ENCODE data around the gene CA11. TPM values are rescaled to one million over a fixed set of nuclear protein-coding genes. Genes with fewer than 3 reads are reported as not detected.

The CA11 gene
- total and polyA plus RNA-seq, 2 of the 8 experiments (the other 6 are each of a cell fraction or from before 2014, with no cell fraction given): 51.7 to 71.4 TPM

DNA sequence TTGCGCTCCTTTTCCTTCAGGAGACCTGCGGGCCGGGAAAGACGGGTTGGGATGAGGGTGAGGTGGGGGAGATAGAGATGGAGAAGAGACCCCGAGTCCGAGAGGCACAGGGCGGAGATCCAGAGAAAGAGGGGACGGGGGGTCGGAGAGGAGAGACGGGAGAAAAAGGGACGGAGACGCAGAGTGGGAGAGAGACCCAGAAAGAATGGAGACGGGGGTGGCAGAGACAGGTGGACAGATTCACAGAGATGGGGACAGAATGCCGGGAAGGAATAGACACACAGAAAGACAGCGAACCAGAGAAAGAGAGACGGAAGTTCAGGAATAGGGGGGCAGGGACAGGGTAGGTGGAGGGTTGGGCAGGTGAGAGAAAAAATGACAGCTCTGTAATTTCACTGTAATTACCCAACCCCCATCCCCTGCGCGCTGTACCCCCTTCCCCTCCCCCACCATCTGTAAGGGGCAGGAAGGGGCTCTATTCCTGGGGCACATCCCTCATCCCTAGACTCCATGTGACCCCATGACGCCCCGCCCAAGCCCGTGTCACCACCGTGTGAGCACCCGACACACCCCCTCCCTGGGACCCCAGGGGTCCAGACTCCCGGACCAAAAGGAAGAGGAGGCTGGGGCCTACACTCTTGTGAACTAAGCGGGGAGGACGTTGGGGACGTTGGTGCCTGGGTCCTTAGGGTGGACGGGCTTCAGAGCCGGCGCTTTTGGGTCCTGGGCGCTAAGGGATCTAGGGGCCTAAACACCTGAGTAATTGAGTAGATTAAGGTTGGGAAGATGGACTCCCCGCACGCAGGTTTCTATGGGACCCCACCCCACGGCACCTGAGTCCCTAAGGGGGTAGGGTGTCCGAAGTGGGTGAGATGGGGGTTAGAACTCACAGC is 9.8 kb downstream of the CA11 start:
- no peaks in the 10 kb centered on the region for H3K79me1 ChIP-seq (ENCODE audit: low read depth, low read length)
- no peak overlapping the region; the same call in 1 of the 2 replicates for H4K8ac ChIP-seq (ENCODE audit: extremely low read depth, insufficient read depth, low read length)
- no peak overlapping the region for H2AK5ac ChIP-seq (ENCODE audit: low read depth, low read length)
- H3K4me3 ChIP-seq (ENCODE audit: extremely low read depth in 1 of 4, insufficient read depth in 2 of 4, low read depth in 3 of 4, low read length in 4 of 4): peak overlapping the region; percentile 58 to 74 (median 66)
- no peak overlapping the region for H2AFZ ChIP-seq (ENCODE audit: low read length)
- ChIA-PET POLR2A (ENCODE audit: partially characterized antibody) (interaction anchor here (0.7 to 30.9 kb wide), 3 partner anchors 8 to 24 kb away, joined by 3 to 788 read pairs (median 3); partner anchors contain the start of genes CA11, FAM83E, RPL18 and SPACA4), CTCF (ENCODE audit: partially characterized antibody) (no interaction called here)
- no peak overlapping the region for H3K14ac ChIP-seq (ENCODE audit: insufficient read length)
- H3K23me2 ChIP-seq (ENCODE audit: low read depth, low read length): peaks cover 25% of the 10 kb centered on the region
- FAIRE-seq: no peak
- no peaks in the 10 kb centered on the region for H3K79me2 ChIP-seq (ENCODE audit: control insufficient read depth in 1 of 2, insufficient read depth in 2 of 2, low read length in 2 of 2)
- no peak overlapping the region for H2BK20ac ChIP-seq (ENCODE audit: low read length)
- TF ChIP-seq SIN3A (conservative IDR thresholded peaks at IDR 0.05 in 1 of 2, IDR thresholded peaks at IDR 0.05 in 1 of 2; ENCODE audit: low read depth in 1 of 2, low read length in 2 of 2): 0 out of 4 replicates have a peak, but pooled peaks of 1 of the 2 experiments have one; percentile 2
- no peak for TF ChIP-seq SUZ12 (IDR thresholded peaks at IDR 0.05; ENCODE audit: low read length)
- 6% methylated on average over 21 of the region's 35 CpGs; no CpG with 5 or more reads in 1 of the 2 experiments for WGBS, 2 experiments (ENCODE audit: extremely low coverage in 1 of 2, insufficient coverage in 1 of 2, insufficient read length in 1 of 2, insufficient replicate concordance in 2 of 2, low coverage in 1 of 2, low lambda C conversion rate in 2 of 2, missing lambda C conversion rate in 1 of 2)
- no peak overlapping the region for H4K91ac ChIP-seq (replicated peaks; ENCODE audit: insufficient read length, low read length)
- H3K18ac ChIP-seq (ENCODE audit: extremely low read depth, low read length): no peak overlapping the region
- peak overlapping the region; percentile 94 to 95 for H3K4me2 ChIP-seq (ENCODE audit: insufficient read depth in 1 of 2, low read depth in 2 of 2, low read length in 2 of 2)
- H2BK12ac ChIP-seq (ENCODE audit: low read depth, low read length): no peak overlapping the region
- no peaks in the 10 kb centered on the region for H3K36me3 ChIP-seq (ENCODE audit: control insufficient read depth in 2 of 4, insufficient read depth in 4 of 4, low read length in 3 of 4)
- H4K5ac ChIP-seq (ENCODE audit: insufficient read length, low read depth, low read length): no peak overlapping the region
- peaks cover 9 to 30% (median 22%) of the 10 kb centered on the region in 4 experiments for H3K4me1 ChIP-seq (replicated peaks in 1 of 4; ENCODE audit: control insufficient read depth in 3 of 4, insufficient read depth in 4 of 4, low read length in 3 of 4)
- no peak overlapping the region for H3K56ac ChIP-seq (replicated peaks; ENCODE audit: insufficient read length, low read depth, low read length)
- no peak overlapping the region for H2BK120ac ChIP-seq (replicated peaks; ENCODE audit: low read depth, low read length)
- no peak overlapping the region for H3K27ac ChIP-seq (ENCODE audit: low read depth, low read length)
- DNase-seq (ENCODE audit: low read depth in 1 of 2, low spot score in 2 of 2): peak in 1 of 2 experiments; percentile 60
- H3K9me3 ChIP-seq (ENCODE audit: insufficient read depth in 2 of 2, low read depth in 1 of 2, low read length in 1 of 2): no peaks in the 10 kb centered on the region
- H3K9ac ChIP-seq (replicated peaks in 1 of 4; ENCODE audit: extremely low read depth in 1 of 4, low read depth in 3 of 4, low read length in 3 of 4): peak overlapping the region in 1 of 4 experiments; percentile 57; a peak in 1 of 7 replicates
- peaks cover 0 to 2% (median 0%) of the 10 kb centered on the region in 4 experiments; a peak in 2 of 7 replicates for H3K27me3 ChIP-seq (replicated peaks in 1 of 4; ENCODE audit: control insufficient read depth in 3 of 4, extremely low read depth in 1 of 4, insufficient read depth in 3 of 4, low read length in 3 of 4)
- peaks cover 0 to 3% of the 10 kb centered on the region in 2 experiments for H4K20me1 ChIP-seq (replicated peaks in 1 of 2; ENCODE audit: control insufficient read depth in 1 of 2, insufficient read depth in 2 of 2, low read length in 2 of 2)
- H2BK5ac ChIP-seq (ENCODE audit: low read depth, low read length): no peak overlapping the region
- H3K23ac ChIP-seq (ENCODE audit: insufficient read length): no peak overlapping the region
- no peak overlapping the region for H3K4ac ChIP-seq (replicated peaks; ENCODE audit: insufficient read length, low read depth, low read length)
- H2BK15ac ChIP-seq (ENCODE audit: low read length): no peak overlapping the region

All from H1 (cell line).